Vagina (tissue), 2 donors: ENCODE results near the gene HOXD3.

ENCODE experiments used
- POLR2A ChIP-seq, 2 donors: fragments of 450-650 bp; IDR thresholded peaks; one replicate each; pipeline ENCODE4 v1.6.1; 2017; ENCODE audit warnings: antibody characterized with exemption in 2 of 2, mild to moderate bottlenecking in 2 of 2, moderate library complexity in 2 of 2
- POLR2AphosphoS5 ChIP-seq, 2 donors: sonication (generic); formaldehyde crosslinking; IDR thresholded peaks; one replicate each; pipeline ENCODE4 v1.9.0; 2017; ENCODE audit warnings: antibody characterized with exemption in 2 of 2, mild to moderate bottlenecking in 2 of 2, low read depth in 1 of 2; ENCODE audit not compliant: insufficient read depth in 1 of 2
- TF ChIP-seq, protein P1 (sequence below), 3 experiments: fragments of 450-650 bp in 2 of 3; fragments of 200-600 bp in 1 of 3; sonication (generic) in 1 of 3; IDR thresholded peaks; one replicate each; pipeline ENCODE4 v1.5.1; 2017 to 2019; ENCODE audit warnings: antibody characterized with exemption in 3 of 3, mild to moderate bottlenecking in 2 of 3, moderate library complexity in 2 of 3

DNA sequence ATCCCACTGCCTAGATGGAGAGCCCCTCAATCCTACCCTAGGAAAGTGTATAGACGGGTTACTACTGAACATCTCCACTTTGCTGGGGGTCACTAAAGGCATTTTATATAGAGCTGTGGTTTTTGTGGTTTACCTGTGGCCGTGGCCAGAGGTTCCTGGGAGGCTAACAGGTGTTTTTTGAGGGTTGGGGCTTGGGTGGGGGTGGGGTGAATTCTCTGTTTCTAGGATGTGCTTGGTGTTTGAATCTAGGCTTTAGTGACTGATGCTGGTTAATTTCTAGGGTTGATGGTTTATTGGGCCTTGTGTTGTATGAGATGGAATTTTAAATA is 19.9 kb upstream of the HOXD3 start:
- TF ChIP-seq POLR2AphosphoS5 (IDR thresholded peaks at IDR 0.05; ENCODE audit: insufficient read depth in 1 of 2, low read depth in 1 of 2) (no peak), POLR2A (IDR thresholded peaks at IDR 0.05) (no peak)
- TF ChIP-seq, protein P1, sequence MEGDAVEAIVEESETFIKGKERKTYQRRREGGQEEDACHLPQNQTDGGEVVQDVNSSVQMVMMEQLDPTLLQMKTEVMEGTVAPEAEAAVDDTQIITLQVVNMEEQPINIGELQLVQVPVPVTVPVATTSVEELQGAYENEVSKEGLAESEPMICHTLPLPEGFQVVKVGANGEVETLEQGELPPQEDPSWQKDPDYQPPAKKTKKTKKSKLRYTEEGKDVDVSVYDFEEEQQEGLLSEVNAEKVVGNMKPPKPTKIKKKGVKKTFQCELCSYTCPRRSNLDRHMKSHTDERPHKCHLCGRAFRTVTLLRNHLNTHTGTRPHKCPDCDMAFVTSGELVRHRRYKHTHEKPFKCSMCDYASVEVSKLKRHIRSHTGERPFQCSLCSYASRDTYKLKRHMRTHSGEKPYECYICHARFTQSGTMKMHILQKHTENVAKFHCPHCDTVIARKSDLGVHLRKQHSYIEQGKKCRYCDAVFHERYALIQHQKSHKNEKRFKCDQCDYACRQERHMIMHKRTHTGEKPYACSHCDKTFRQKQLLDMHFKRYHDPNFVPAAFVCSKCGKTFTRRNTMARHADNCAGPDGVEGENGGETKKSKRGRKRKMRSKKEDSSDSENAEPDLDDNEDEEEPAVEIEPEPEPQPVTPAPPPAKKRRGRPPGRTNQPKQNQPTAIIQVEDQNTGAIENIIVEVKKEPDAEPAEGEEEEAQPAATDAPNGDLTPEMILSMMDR (IDR thresholded peaks at IDR 0.05): no peak
